ENCODE results near the gene EVPL.

EVPL gene

GRCh38 chr17:76007850-76008165, 19.3 kb downstream of the EVPL start:
- Mint-ChIP-seq H3K9me3 (no peaks in the 10 kb centered on the region), H3K36me3 (ENCODE audit: insufficient read depth) (peaks cover 5% of the 10 kb centered on the region), H3K4me1 (ENCODE audit: low read depth in 2 of 2) (peaks cover 0 to 4% of the 10 kb centered on the region in 2 donors), H3K27ac (no peak overlapping the region), H3K4me3 (no peak overlapping the region), H3K27me3 (no peaks in the 10 kb centered on the region)
- DNase-seq = no peak
- no peak for ATAC-seq (replicated peaks)

GRCh38 chr17:76007131-76007849, 19.8 kb downstream of the EVPL start:
- Mint-ChIP-seq H3K4me3 (no peak overlapping the region), H3K27ac (no peak overlapping the region), H3K36me3 (ENCODE audit: insufficient read depth) (peaks cover 5% of the 10 kb centered on the region), H3K27me3 (no peaks in the 10 kb centered on the region), H3K4me1 (ENCODE audit: low read depth in 2 of 2) (peaks cover 0 to 4% of the 10 kb centered on the region in 2 donors), H3K9me3 (no peaks in the 10 kb centered on the region)
- DNase-seq (no peak), ATAC-seq (replicated peaks) (no peak)

DNA sequence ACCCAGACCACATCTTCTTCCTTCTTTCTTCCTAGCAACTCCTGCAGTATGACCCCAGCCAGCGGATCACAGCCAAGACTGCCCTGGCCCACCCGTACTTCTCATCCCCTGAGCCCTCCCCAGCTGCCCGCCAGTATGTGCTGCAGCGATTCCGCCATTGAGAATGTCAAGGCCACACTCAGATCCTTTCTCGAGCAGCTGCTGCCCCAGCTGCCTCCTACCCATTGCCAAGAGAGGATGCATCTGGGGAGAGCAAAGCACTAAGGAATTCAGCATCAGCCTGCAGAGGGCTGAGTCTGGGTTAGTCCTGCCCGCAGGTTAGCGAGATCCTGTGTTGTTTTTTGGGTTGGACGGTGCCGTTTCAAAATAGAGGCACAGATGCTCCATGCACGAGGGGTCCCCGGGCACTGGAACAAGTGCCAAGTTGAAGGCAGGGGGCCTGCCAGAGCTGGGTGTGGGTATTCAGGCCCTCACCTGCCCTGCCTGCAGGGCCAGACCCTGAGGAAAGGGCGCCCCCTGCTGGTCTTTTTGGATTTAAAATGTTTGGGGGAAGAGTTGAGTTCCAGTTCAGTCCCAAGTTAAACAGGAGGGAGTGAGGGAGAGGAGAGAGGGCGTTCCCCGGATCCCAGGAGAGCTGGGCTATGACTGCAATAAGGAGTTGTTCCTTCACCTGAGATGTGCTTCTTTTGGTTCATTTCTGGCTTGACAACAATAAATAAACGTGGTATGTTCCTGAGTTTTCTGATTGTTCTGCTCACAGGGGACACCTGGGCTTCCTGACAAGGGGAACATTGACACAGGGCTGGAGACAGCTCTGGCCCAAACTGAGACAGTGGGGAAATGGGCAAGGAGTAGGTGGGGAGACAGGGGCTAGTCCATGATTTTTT, 21.6 kb downstream of the EVPL start:
- no peaks in the 10 kb centered on the region for H3K27me3 Mint-ChIP-seq
- peak; percentile 58 for ATAC-seq (replicated peaks)
- H3K36me3 Mint-ChIP-seq (ENCODE audit: insufficient read depth) = peaks cover 5% of the 10 kb centered on the region
- no peak overlapping the region for H3K4me3 Mint-ChIP-seq
- peak; percentile 76 to 84 (median 81) for DNase-seq
- H3K27ac Mint-ChIP-seq = peak overlapping the region; percentile 26 to 57
- no peaks in the 10 kb centered on the region for H3K9me3 Mint-ChIP-seq
- peaks cover 0 to 4% of the 10 kb centered on the region in 2 donors for H3K4me1 Mint-ChIP-seq (ENCODE audit: low read depth in 2 of 2)

DNA sequence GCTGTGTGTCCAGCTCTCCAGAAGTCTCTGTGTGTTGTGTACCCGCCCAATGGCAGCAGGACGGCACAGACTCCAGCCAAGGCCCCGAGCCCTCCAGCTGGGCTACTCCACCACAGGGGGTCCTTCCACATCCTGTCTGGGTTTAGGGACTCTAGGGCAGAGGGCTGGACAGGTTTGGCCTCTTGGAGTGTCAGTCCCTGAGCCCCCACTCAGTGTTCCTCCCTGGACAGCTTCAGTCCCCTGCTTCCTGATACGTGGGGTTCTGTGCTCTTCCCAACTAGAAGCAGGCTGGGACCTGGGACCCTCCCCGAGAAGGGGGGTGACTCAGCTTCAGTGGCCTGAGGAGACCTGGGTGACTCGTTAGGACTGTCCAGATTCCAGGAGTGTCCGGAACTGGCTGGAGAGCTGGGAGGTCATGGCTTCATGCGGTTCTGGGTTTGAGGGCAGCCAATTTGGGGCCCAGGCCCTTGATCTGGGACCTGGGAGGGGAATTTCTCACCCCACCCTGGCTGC, 22.3 kb downstream of the EVPL start:
- H3K9me3 Mint-ChIP-seq = no peaks in the 10 kb centered on the region
- no peak for ATAC-seq (replicated peaks)
- H3K4me3 Mint-ChIP-seq = no peak overlapping the region
- peaks cover 5% of the 10 kb centered on the region for H3K36me3 Mint-ChIP-seq (ENCODE audit: insufficient read depth)
- peak overlapping the region in 1 of 2 donors; percentile 57 for H3K27ac Mint-ChIP-seq
- DNase-seq = no peak
- H3K4me1 Mint-ChIP-seq (ENCODE audit: low read depth in 2 of 2) = peaks cover 0 to 4% of the 10 kb centered on the region in 2 donors
- H3K27me3 Mint-ChIP-seq = no peaks in the 10 kb centered on the region

DNA sequence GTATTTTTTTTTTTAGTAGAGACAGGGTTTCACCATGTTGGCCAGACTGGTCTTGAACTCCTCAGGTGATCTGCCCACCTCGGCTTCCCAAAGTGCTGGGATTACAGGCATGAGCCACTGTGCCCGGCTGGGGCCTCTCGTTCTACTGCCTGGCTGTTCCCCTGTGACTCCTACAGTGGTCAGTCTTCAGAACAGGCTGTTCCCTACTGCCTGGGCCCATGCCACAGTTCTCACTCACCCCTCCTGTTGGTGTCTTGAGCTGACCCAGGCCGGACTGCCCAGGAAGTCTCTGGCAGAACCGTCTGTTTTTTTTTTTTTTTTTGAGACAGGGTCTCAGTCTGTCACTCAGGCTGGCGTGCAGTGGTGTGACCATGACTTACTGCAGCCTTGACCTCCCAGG, 23.2 kb downstream of the EVPL start:
- H3K4me1 Mint-ChIP-seq (ENCODE audit: low read depth in 2 of 2) = peaks cover 0 to 4% of the 10 kb centered on the region in 2 donors
- H3K9me3 Mint-ChIP-seq = no peaks in the 10 kb centered on the region
- ATAC-seq (replicated peaks) (no peak), DNase-seq (no peak)
- H3K27ac Mint-ChIP-seq = no peak overlapping the region
- H3K4me3 Mint-ChIP-seq = no peak overlapping the region
- H3K27me3 Mint-ChIP-seq = no peaks in the 10 kb centered on the region
- peaks cover 5% of the 10 kb centered on the region for H3K36me3 Mint-ChIP-seq (ENCODE audit: insufficient read depth)

DNA sequence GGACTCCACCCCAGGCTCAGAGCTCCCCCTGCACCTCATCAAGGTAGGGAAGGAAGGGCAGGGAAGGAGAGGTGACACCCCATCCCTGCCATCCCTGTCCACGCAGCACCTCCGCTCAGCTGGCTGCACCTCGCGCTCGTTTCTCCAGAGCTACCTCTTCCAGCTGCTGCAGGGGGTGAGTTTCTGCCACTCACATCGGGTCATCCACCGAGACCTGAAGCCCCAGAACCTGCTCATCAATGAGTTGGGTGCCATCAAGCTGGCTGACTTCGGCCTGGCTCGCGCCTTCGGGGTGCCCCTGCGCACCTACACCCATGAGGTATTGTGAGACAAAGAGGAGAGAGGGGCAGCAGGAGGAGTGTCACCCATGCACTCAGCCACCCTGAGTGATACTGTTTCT, 25.0 kb downstream of the EVPL start:
- Mint-ChIP-seq H3K4me1 (ENCODE audit: low read depth in 2 of 2) (peaks cover 4 to 11% of the 10 kb centered on the region in 2 donors), H3K27me3 (no peaks in the 10 kb centered on the region), H3K27ac (no peak overlapping the region), H3K36me3 (ENCODE audit: insufficient read depth) (peaks cover 5% of the 10 kb centered on the region), H3K4me3 (no peak overlapping the region), H3K9me3 (no peaks in the 10 kb centered on the region)
- DNase-seq (no peak), ATAC-seq (replicated peaks) (no peak)

- H3K4me1 Mint-ChIP-seq (ENCODE audit: low read depth in 2 of 2) = peaks cover 12 to 16% of the 10 kb centered on the region in 2 donors
- no peaks in the 10 kb centered on the region for H3K27me3 Mint-ChIP-seq
- H3K36me3 Mint-ChIP-seq (ENCODE audit: insufficient read depth) = peaks cover 5% of the 10 kb centered on the region
- no peaks in the 10 kb centered on the region for H3K9me3 Mint-ChIP-seq
- DNase-seq (no peak), ATAC-seq (replicated peaks) (no peak)
- H3K27ac Mint-ChIP-seq = peak within 1 kb of the TSS in 1 of 2 donors; percentile 69
- H3K4me3 Mint-ChIP-seq = no peak within 1 kb of the TSS
These were observed 26.2 kb downstream of the EVPL start, which contains the start of gene CDK3 for GRCh38 chr17:76000755-76001521. TSS of gene CDK3 (plus strand) at chr17:76000855. CDS start at chr17:76001426, 571 bp downstream.

DNA sequence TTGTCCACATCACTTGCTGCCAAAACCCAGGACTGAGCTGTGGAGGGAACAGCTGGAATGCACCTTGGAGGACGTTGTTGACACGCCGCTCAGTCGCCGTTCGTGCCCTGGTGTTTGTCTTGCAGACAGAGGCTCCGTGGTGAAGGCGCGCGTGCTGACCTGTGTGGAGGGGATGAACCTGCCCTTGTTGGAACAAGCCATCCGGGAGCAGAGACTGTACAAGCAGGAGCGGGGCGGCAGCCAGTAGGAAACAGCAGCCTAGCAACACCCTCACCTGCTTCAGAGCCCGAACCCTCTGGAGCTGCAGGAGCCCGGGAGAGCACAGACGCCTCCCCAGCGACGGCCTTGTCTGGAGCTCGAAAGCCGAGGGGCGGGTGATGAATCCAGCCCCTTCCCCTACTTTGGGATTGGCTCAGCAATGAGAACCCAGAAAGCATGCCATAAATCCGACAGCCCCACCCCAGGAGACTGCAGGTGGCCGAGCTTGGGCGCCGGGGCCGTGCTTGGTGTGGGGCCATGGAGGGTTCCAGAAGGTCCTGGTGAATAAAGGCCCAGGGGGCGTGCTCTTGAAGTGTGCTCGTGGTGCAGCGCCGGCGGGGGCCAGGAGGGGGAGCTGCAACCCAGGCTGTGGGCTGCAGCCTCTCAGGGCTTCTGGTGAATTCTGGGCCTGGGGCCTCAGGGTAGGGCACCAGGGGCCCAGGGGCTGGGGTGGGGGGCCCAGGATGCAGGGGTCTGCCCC, 26.9 kb downstream of the EVPL start:
- Mint-ChIP-seq H3K27ac (no peak overlapping the region), H3K27me3 (no peaks in the 10 kb centered on the region), H3K4me3 (no peak overlapping the region), H3K36me3 (ENCODE audit: insufficient read depth) (peaks cover 5% of the 10 kb centered on the region), H3K4me1 (ENCODE audit: low read depth in 2 of 2) (peaks cover 12% of the 10 kb centered on the region in 2 donors), H3K9me3 (no peaks in the 10 kb centered on the region)
- peak; percentile 46 to 59 (median 54) for DNase-seq
- ATAC-seq (replicated peaks) = peak; percentile 62

GRCh38 chr17:75998327-75998795, 28.7 kb downstream of the EVPL start:
- H3K4me1 Mint-ChIP-seq (ENCODE audit: low read depth in 2 of 2) = peaks cover 12% of the 10 kb centered on the region in 2 donors
- H3K9me3 Mint-ChIP-seq = no peaks in the 10 kb centered on the region
- H3K36me3 Mint-ChIP-seq (ENCODE audit: insufficient read depth) = peaks cover 6% of the 10 kb centered on the region
- no peak overlapping the region for H3K4me3 Mint-ChIP-seq
- no peak for DNase-seq
- no peak overlapping the region for H3K27ac Mint-ChIP-seq
- ATAC-seq (replicated peaks) = no peak
- no peaks in the 10 kb centered on the region for H3K27me3 Mint-ChIP-seq

DNA sequence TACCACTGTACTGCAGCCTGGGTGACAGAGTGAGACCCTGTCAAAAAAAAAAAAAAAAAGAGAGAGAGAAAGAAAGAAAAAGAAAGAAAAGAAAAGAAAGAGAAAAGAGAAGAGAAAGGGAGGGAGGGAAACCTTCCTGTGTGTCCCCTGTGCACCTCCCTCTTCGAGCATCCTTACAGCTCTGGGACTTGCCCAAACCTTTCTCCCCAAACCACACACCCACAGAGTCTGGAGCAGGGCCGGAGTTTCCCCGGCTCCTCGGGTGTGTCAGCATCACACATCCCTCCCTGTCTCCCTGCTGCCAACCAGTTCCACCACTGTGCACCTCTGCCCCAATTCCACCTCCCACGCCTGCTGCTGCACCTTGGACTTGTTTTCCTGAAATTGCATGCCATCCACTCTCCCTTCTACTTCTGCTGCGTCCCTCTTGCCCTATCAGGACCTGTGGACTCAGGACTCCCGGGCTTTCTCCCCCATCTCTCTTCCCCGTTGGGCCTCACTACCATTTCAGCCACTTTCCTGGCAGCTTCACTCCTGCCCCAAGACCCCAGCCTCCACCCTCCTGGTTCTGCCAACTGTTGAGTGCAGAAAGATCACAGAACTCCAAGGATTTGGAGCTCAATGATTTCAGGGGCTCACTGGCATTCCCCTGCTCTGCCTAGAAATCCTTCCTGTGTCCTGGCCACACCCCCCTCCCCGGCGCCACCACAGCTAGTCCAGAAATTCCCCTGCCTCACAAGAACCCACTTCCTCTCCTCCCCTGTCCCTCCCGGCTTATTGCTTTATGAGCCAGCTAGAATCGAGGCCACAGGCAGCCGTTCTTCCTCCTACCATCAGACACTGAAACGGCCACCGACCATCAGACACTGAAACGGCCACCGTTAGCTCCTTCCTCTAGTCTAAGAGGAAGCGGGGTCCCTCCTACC, 30.2 kb downstream of the EVPL start:
- no peak for DNase-seq
- Mint-ChIP-seq H3K4me1 (ENCODE audit: low read depth in 2 of 2) (peaks cover 12% of the 10 kb centered on the region in 2 donors), H3K9me3 (no peaks in the 10 kb centered on the region), H3K36me3 (ENCODE audit: insufficient read depth) (peaks cover 15% of the 10 kb centered on the region), H3K4me3 (peak overlapping the region; percentile 44 to 63), H3K27me3 (no peaks in the 10 kb centered on the region), H3K27ac (peak overlapping the region; percentile 96)
- peak; percentile 79 for ATAC-seq (replicated peaks)

GRCh38 chr17:75995385-75995925, 31.7 kb downstream of the EVPL start:
- no peak overlapping the region for H3K4me3 Mint-ChIP-seq
- DNase-seq = no peak
- no peak for ATAC-seq (replicated peaks)
- H3K27ac Mint-ChIP-seq = no peak overlapping the region
- H3K9me3 Mint-ChIP-seq = no peaks in the 10 kb centered on the region
- H3K4me1 Mint-ChIP-seq (ENCODE audit: low read depth in 2 of 2) = peaks cover 12% of the 10 kb centered on the region in 2 donors
- H3K36me3 Mint-ChIP-seq (ENCODE audit: insufficient read depth) = peaks cover 24% of the 10 kb centered on the region
- H3K27me3 Mint-ChIP-seq = no peaks in the 10 kb centered on the region

Measured in effector memory CD8-positive, alpha-beta T cell (primary cell).